ENCODE data around the gene ALDH1A1.

- TF ChIP-seq POLR2AphosphoS5 (IDR thresholded peaks at IDR 0.05; ENCODE audit: insufficient read depth, low read depth, low read length) (peak; percentile 43), CTCF (IDR thresholded peaks at IDR 0.05; ENCODE audit: extremely low read depth in 1 of 2, insufficient read depth in 1 of 2, low read depth in 1 of 2, low read length in 2 of 2) (no peak)
Observed at GRCh38 chr9:72997387-72997995, 44.6 kb upstream of the ALDH1A1 start.
